Measurements from ENCODE around the gene LMOD1. TPM values are rescaled to one million over a fixed set of nuclear protein-coding genes. Genes with fewer than 3 reads are reported as not detected.
"Not testable (repeated sequence)": the region's sequence is repeated elsewhere in the genome, so short reads cannot be mapped to it uniquely, and the experiment has no call there.

The LMOD1 gene
- total RNA-seq, 6 experiments from 2014 or later = 19.0 to 37.4 (median 36.5) TPM

DNA sequence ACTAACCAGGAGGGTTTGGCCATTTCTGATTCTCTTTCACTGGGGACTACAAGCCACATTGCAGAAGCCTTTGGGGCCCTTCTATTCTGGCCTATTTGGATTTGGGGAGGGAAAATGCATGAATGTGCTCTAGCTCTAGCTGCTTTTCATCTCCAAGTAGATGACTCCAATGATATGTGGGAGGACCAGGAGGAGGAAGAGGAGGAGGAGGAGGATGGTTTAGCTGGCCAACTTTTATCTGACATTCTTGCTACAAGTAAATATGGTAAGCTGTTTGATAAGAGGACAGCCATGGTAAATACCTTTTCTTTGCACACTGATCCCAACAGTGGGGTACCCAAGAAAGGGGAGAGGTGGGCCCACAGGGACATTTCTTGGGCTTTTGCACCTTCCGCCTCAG, 71.7 kb downstream of the LMOD1 start:
- no peaks in the 10 kb centered on the region for H3K9me3 Mint-ChIP-seq
- no peak overlapping the region for H3K4me3 Mint-ChIP-seq
- TF ChIP-seq CTCF (IDR thresholded peaks at IDR 0.05) = no peak
- H3K4me1 Mint-ChIP-seq (ENCODE audit: low read depth) = peaks cover 25% of the 10 kb centered on the region
- no peak overlapping the region for H3K27ac Mint-ChIP-seq
- H3K27me3 Mint-ChIP-seq (ENCODE audit: insufficient read depth) = peaks cover 4% of the 10 kb centered on the region; the same call in 1 of the 2 replicates
- peaks cover 46% of the 10 kb centered on the region for H3K36me3 Mint-ChIP-seq (ENCODE audit: low read depth)
- no peak for DNase-seq

DNA sequence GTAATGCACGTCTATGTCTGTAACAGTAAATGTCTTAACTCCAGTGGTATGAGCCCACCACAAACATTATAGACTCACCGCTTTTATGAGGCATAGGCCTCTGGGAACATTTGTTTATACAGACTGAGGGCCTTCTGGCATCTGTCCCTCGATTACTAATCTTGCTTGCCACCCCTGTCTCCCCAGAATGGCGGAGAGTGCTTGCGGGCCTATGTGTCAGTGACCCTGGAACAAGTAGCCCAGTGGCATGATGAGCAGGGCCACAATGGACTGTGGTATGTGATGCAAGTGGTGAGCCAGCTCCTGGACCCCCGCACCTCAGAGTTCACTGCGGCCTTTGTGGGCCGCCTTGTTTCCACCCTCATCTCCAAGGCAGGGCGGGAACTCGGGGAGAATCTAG, 76.0 kb downstream of the LMOD1 start:
- no peak for TF ChIP-seq CTCF (IDR thresholded peaks at IDR 0.05)
- Mint-ChIP-seq H3K36me3 (ENCODE audit: low read depth) (peaks cover 52% of the 10 kb centered on the region), H3K27me3 (ENCODE audit: insufficient read depth) (no peaks in the 10 kb centered on the region), H3K27ac (peak overlapping the region; percentile 67; the same call in 1 of the 2 replicates), H3K4me1 (ENCODE audit: low read depth) (peaks cover 20% of the 10 kb centered on the region), H3K9me3 (no peaks in the 10 kb centered on the region), H3K4me3 (no peak overlapping the region)
- peak; percentile 64 for DNase-seq

GRCh38 chr1:201861448-201861847, 84.9 kb downstream of the LMOD1 start:
- no peak for TF ChIP-seq CTCF (IDR thresholded peaks at IDR 0.05)
- Mint-ChIP-seq H3K4me1 (ENCODE audit: low read depth) (no peaks in the 10 kb centered on the region), H3K9me3 (no peaks in the 10 kb centered on the region), H3K4me3 (no peak overlapping the region), H3K27me3 (ENCODE audit: insufficient read depth) (no peaks in the 10 kb centered on the region), H3K27ac (no peak overlapping the region; the same call in 1 of the 2 replicates), H3K36me3 (ENCODE audit: low read depth) (peaks cover 42% of the 10 kb centered on the region)
- no peak for DNase-seq

DNA sequence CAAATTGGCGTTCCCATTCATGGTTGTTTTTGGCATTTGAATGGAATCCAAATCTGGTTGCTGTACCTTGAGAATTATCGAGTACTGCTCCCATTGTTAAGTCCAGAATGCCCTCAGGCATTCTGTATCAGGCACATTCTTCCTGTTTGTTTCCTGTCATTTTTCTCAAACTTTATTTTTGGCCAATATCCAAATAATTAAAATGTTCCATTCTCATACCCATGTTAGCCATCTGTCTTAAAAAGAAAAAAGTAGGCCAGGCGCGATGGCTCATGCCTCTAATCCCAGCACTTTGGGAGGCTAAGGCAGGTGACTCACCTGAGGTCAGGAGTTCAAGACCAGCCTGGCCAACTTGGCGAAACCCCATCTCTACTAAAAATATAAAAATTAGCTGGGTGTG, 86.9 kb downstream of the LMOD1 start:
- no peak for TF ChIP-seq CTCF (IDR thresholded peaks at IDR 0.05)
- Mint-ChIP-seq H3K4me3 (no peak overlapping the region), H3K27ac (no peak overlapping the region), H3K27me3 (ENCODE audit: insufficient read depth) (no peaks in the 10 kb centered on the region), H3K9me3 (no peaks in the 10 kb centered on the region), H3K36me3 (ENCODE audit: low read depth) (peaks cover 47% of the 10 kb centered on the region), H3K4me1 (ENCODE audit: low read depth) (no peaks in the 10 kb centered on the region)
- no peak for DNase-seq

GRCh38 chr1:201856722-201857121, 89.6 kb downstream of the LMOD1 start:
- not testable (repeated sequence) for H3K4me3 Mint-ChIP-seq; H3K9me3 Mint-ChIP-seq; H3K27me3 Mint-ChIP-seq (ENCODE audit: insufficient read depth); H3K27ac Mint-ChIP-seq; DNase-seq; H3K4me1 Mint-ChIP-seq (ENCODE audit: low read depth)
- H3K36me3 Mint-ChIP-seq (ENCODE audit: low read depth) = peaks cover 52% of the 10 kb centered on the region

- no peak overlapping the region for H3K4me3 Mint-ChIP-seq
- DNase-seq = no peak
- H3K4me1 Mint-ChIP-seq (ENCODE audit: low read depth) = peaks cover 47% of the 10 kb centered on the region
- no peak for TF ChIP-seq CTCF (IDR thresholded peaks at IDR 0.05)
- no peaks in the 10 kb centered on the region for H3K9me3 Mint-ChIP-seq
- H3K27me3 Mint-ChIP-seq (ENCODE audit: insufficient read depth) = no peaks in the 10 kb centered on the region
- no peak overlapping the region for H3K27ac Mint-ChIP-seq
- peaks cover 29% of the 10 kb centered on the region for H3K36me3 Mint-ChIP-seq (ENCODE audit: low read depth)
Measured at GRCh38 chr1:201851949-201852348, 94.4 kb downstream of the LMOD1 start.
